Retinal pigment epithelial cell (primary cell): Measurements from ENCODE around the gene SND1.

Experiments used
- DNase-seq: peaks from one replicate; pipeline ENCODE4 v3.0.0-alpha.2; 2010; ENCODE audit warnings: low read depth
- H3K4me3 ChIP-seq: 2 replicates; pipeline ENCODE4 v1.5.1; 2011; ENCODE audit warnings: mild to moderate bottlenecking, low read length, control low read depth, moderate library complexity
- TF ChIP-seq, protein P1 (sequence below): conservative IDR thresholded peaks from 2 replicates; pipeline ENCODE4 v1.5.1; 2011; ENCODE audit warnings: low read depth, low read length, control low read depth, inconsistent platforms

SND1 gene

DNA sequence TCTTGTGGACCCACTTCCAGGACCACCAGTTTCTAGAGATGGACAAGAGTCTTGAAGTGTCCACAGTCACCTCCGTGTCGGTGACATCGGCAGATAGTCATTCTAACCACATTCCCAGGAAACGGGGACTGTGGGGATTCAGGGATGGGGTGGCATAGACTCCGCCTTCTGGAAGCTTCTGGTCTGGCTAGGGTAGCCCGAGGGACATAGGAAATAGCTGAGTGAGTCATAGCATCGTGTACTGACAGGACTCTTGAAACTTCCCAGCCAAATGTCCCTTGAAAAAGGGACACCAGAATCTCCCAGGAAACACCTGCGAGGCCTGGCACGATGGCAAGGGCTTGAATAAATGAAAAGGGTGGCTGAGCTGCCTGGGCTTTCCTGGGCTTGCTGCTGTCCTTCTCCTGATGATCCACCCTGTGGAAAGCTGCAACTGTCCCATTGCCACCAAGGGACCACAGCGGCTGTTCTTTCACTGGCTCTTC is 463.4 kb downstream of the SND1 start:
- H3K4me3 ChIP-seq, result no peak overlapping the region
- TF ChIP-seq, protein P1, sequence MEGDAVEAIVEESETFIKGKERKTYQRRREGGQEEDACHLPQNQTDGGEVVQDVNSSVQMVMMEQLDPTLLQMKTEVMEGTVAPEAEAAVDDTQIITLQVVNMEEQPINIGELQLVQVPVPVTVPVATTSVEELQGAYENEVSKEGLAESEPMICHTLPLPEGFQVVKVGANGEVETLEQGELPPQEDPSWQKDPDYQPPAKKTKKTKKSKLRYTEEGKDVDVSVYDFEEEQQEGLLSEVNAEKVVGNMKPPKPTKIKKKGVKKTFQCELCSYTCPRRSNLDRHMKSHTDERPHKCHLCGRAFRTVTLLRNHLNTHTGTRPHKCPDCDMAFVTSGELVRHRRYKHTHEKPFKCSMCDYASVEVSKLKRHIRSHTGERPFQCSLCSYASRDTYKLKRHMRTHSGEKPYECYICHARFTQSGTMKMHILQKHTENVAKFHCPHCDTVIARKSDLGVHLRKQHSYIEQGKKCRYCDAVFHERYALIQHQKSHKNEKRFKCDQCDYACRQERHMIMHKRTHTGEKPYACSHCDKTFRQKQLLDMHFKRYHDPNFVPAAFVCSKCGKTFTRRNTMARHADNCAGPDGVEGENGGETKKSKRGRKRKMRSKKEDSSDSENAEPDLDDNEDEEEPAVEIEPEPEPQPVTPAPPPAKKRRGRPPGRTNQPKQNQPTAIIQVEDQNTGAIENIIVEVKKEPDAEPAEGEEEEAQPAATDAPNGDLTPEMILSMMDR, result no peak
- DNase-seq, result no peak

GRCh38 chr7:128115821-128116723 is 464.1 kb downstream of the SND1 start:
- H3K4me3 ChIP-seq, result no peak overlapping the region
- DNase-seq, result no peak
- TF ChIP-seq, protein P1, result no peak

DNA sequence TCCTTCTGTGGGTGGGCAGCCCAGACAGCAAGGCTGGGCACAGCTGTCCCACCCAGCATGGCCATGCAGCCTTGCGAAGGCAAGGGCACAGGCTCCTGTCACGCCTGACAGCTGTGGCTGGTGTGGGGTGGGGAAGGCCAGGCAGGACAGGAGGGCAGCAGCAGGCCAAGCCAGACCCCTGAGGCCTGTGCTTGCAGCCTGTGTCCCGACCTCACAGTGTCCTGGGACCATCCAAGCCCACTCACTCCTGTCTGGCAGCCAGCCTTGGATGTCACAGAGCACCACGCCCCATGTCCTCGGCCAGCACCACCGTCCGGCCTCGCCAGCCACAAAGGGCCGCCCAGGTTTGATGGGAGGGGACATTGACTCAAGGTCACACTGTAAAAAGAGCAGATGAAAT is 464.7 kb downstream of the SND1 start:
- TF ChIP-seq, protein P1, result no peak

GRCh38 chr7:128117691-128118090 is 465.7 kb downstream of the SND1 start:
- no peak overlapping the region for H3K4me3 ChIP-seq
- TF ChIP-seq, protein P1, result no peak
- no peak for DNase-seq

More for the DNA sequence above, 464.7 kb downstream of the SND1 start:
- H3K4me3 ChIP-seq, result no peak overlapping the region
- DNase-seq, result no peak

GRCh38 chr7:128119036-128119435 is 467.0 kb downstream of the SND1 start:
- TF ChIP-seq, protein P1, result no peak
- no peak for DNase-seq
- H3K4me3 ChIP-seq, result no peak overlapping the region

- DNase-seq, result no peak
- TF ChIP-seq, protein P1, result no peak
- H3K4me3 ChIP-seq, result no peak overlapping the region
Observed at GRCh38 chr7:128120116-128120515, 468.1 kb downstream of the SND1 start.
